K562 (cell line): ENCODE measurements around the gene PAPSS2. TPM values are rescaled to one million over a fixed set of nuclear protein-coding genes. Genes with fewer than 3 reads are reported as not detected.
"Not testable (repeated sequence)": the region's sequence is repeated elsewhere in the genome, so short reads cannot be mapped to it uniquely, and the experiment has no call there.

Experiments used
- ATAC-seq: fragments of 200-7000 bp; cut with Tn5 transposase; 3 replicates; pipeline ENCODE4 v1.9.1; 2020; ENCODE audit warnings: moderate library complexity
- BruUV-seq: library from RNA; stranded (reverse); fragments of 400-500 nt; replicated peaks from 2 replicates; lab custom pipeline; 2021; lab: Mats Ljungman, UMichigan
- CTCF ChIA-PET: fragments of 300-600 bp; formaldehyde crosslinking; extraction: SDS; loops from one replicate; lab custom pipeline; 2021; ENCODE audit warnings: low intra/inter-chr PET ratio; lab: Yijun Ruan, JAX
- POLR2A ChIA-PET: fragments of 300-600, 350-650 bp; sonication (Branson Sonifier 250); formaldehyde crosslinking; extraction: SDS; loops from one replicate; lab custom pipeline; 2021; ENCODE audit warnings: antibody characterized with exemption, inconsistent platforms; lab: Yijun Ruan, JAX
- DNase-seq, 4 experiments: peaks; one replicate each; pipeline versions ENCODE4 v3.0.0 to v3.0.0-alpha.2; 2011 to 2018; ENCODE audit warnings: low spot score in 3 of 4, mixed read lengths in 3 of 4; ENCODE audit errors: extremely low read depth in 1 of 4
- FAIRE-seq: peaks from 2 replicates; lab custom pipeline; 2011; peaks lifted over from hg19 to GRCh38; lab: Jason Lieb, UNC
- H2AFZ ChIP-seq: 2 replicates; pipeline ENCODE4 v1.6.0; 2011; ENCODE audit warnings: low read depth, low read length, control low read depth, inconsistent platforms
- H3K27ac ChIP-seq: fragments of 200-600 bp; 3 replicates; pipeline ENCODE4 v1.8.0; 2011; ENCODE audit warnings: low read depth, mild to moderate bottlenecking, control low read depth, inconsistent platforms, low read length, moderate library complexity, mixed read lengths; ENCODE audit errors: extremely low read depth
- H3K27me3 ChIP-seq, 2 experiments: fragments of 300-600 bp in 1 of 2; 2 replicates in 1 of 2; 3 replicates in 1 of 2; pipeline versions ENCODE4 v1.6.0 to v1.8.0; 2011; ENCODE audit warnings: inconsistent platforms in 2 of 2, low read length in 2 of 2, mild to moderate bottlenecking in 1 of 2, mixed read lengths in 1 of 2, moderate library complexity in 1 of 2; ENCODE audit not compliant: control insufficient read depth in 2 of 2, insufficient read depth in 2 of 2
- H3K36me3 ChIP-seq: fragments of 300-600 bp; 3 replicates; pipeline ENCODE4 v1.8.0; 2011; ENCODE audit warnings: mild to moderate bottlenecking, low read length, inconsistent platforms; ENCODE audit not compliant: control insufficient read depth, insufficient read depth
- H3K4me1 ChIP-seq, 2 experiments: fragments of 200-600 bp in 1 of 2; replicated peaks in 1 of 2; 2 replicates in 1 of 2; 3 replicates in 1 of 2; pipeline versions ENCODE4 v1.5.1 to v1.8.0; 2011; ENCODE audit warnings: inconsistent platforms in 2 of 2, low read length in 2 of 2, mild to moderate bottlenecking in 1 of 2, mixed read lengths in 1 of 2, moderate library complexity in 1 of 2; ENCODE audit not compliant: control insufficient read depth in 2 of 2, insufficient read depth in 2 of 2
- H3K4me2 ChIP-seq: 2 replicates; pipeline ENCODE4 v1.6.1; 2011; ENCODE audit warnings: low read length, control low read depth, inconsistent platforms, mixed read lengths; ENCODE audit not compliant: insufficient read depth
- H3K4me3 ChIP-seq: fragments of 200-600 bp; sonication (generic), shearing (Covaris generic); 2 replicates; pipeline ENCODE4 v1.5.1; 2016; ENCODE audit warnings: control low read depth, inconsistent platforms
- H3K79me2 ChIP-seq: fragments of 200-600 bp; 3 replicates; pipeline ENCODE4 v1.8.0; 2011; ENCODE audit warnings: low read length, inconsistent platforms; ENCODE audit not compliant: control insufficient read depth, insufficient read depth
- H3K9ac ChIP-seq, 2 experiments: 2 replicates each; pipeline versions ENCODE4 v1.6.0 to v1.6.1; 2011; ENCODE audit warnings: low read depth in 2 of 2, low read length in 2 of 2, control low read depth in 1 of 2, inconsistent platforms in 1 of 2, mild to moderate bottlenecking in 1 of 2, mixed read lengths in 1 of 2; ENCODE audit not compliant: insufficient read depth in 1 of 2
- H3K9me1 ChIP-seq: one replicate; pipeline ENCODE4 v1.6.0; 2011; ENCODE audit warnings: inconsistent platforms, mild to moderate bottlenecking, low read length, moderate library complexity; ENCODE audit not compliant: control insufficient read depth, insufficient read depth
- H3K9me3 ChIP-seq: replicated peaks from 2 replicates; pipeline ENCODE4 v1.5.1; 2011; ENCODE audit warnings: low read depth, low read length, inconsistent platforms; ENCODE audit not compliant: control insufficient read depth, insufficient read depth
- H4K20me1 ChIP-seq: replicated peaks from 2 replicates; pipeline ENCODE4 v1.6.1; 2011; ENCODE audit warnings: low read length, inconsistent platforms, mixed read lengths; ENCODE audit not compliant: control insufficient read depth, insufficient read depth
- CEBPB ChIP-seq: fragments of 450-650 bp; IDR thresholded peaks from 2 replicates; pipeline ENCODE4 v1.6.1; 2016; ENCODE audit warnings: missing genetic modification characterization, missing compliant biosample characterization
- CEBPG ChIP-seq, 3 experiments: fragments of 200-800 bp in 1 of 3; sonication (Bioruptor generic) in 1 of 3; sonication (generic) in 1 of 3; formaldehyde crosslinking in 1 of 3; IDR thresholded peaks in 2 of 3; conservative IDR thresholded peaks in 1 of 3; 2 replicates each; pipeline versions ENCODE4 v1.6.1 to v1.8.0; 2016 to 2022; ENCODE audit warnings: missing compliant biosample characterization in 2 of 3, missing genetic modification characterization in 2 of 3, mild to moderate bottlenecking in 1 of 3, missing genetic modification reagents in 1 of 3
- POLR2AphosphoS2 ChIP-seq: IDR thresholded peaks from 2 replicates; pipeline ENCODE4 v1.6.1; 2012; ENCODE audit warnings: low read length, improper control_type of control experiment
- WGBS: fragments of 100-300 bp; shearing (Covaris generic); methylation state at CpG from one replicate; pipeline ENCODE4 v1.1.6; 2016; ENCODE audit warnings: low coverage, mixed read lengths; ENCODE audit not compliant: insufficient coverage; ENCODE audit errors: missing lambda C conversion rate; 5-methylcytosine and 5-hydroxymethylcytosine counted together
- in situ Hi-C: fragments of 300-500 bp; cut with MboI; formaldehyde crosslinking; loops from 4 replicates; pipeline ENCODE4 v1.15.0; 2018; ENCODE audit warnings: inconsistent platforms, mixed read lengths
- intact Hi-C: fragments of 100-400 bp; cut with micrococcal nuclease; formaldehyde crosslinking; loops from 2 replicates; pipeline ENCODE4 v1.14.2; 2022
- polyA plus RNA-seq, 8 experiments: library from polyadenylated mRNA; depleted of rRNA in 4 of 8; stranded (reverse) in 5 of 8; unstranded in 3 of 8; fragments of >200 nt; fragmentation: Nextera tagmentation in 2 of 8; fragmentation: Illumina TruSeq in 1 of 8; extraction: Ambion mirVana in 2 of 8; extraction: Trizol in 1 of 8; gene quantifications; 2 replicates each; pipeline versions ENCODE4 v1.2.1 to v1.2.3, GENCODE V29; 2011 to 2014; ENCODE audit warnings: inconsistent platforms in 1 of 8, missing spikeins in 1 of 8
- total RNA-seq, 7 experiments: library from RNA; depleted of rRNA in 6 of 7; stranded (reverse); fragments of >200 nt in 6 of 7; fragmentation: Illumina TruSeq in 2 of 7; extraction: Trizol in 2 of 7; gene quantifications; 2 replicates each; pipeline versions ENCODE4 v1.2.1 to v1.2.3, GENCODE V29; 2011 to 2021; ENCODE audit warnings: low replicate concordance in 1 of 7
- TF ChIP-seq, protein P1 (sequence below), 2 experiments: fragments of 450-650 bp in 1 of 2; sonication (generic) in 1 of 2; formaldehyde crosslinking in 1 of 2; IDR thresholded peaks in 1 of 2; conservative IDR thresholded peaks in 1 of 2; 2 replicates each; pipeline versions ENCODE4 v1.6.1 to v1.8.1; 2016 to 2023; ENCODE audit warnings: mild to moderate bottlenecking in 2 of 2, moderate library complexity in 2 of 2, inconsistent platforms in 1 of 2, missing genetic modification reagents in 1 of 2

The PAPSS2 gene
- total and polyA plus RNA-seq, 9 of the 15 experiments (the other 6 are each of a cell fraction or from before 2014, with no cell fraction given) = 0.01 to 0.29 TPM; not detected in 7

DNA sequence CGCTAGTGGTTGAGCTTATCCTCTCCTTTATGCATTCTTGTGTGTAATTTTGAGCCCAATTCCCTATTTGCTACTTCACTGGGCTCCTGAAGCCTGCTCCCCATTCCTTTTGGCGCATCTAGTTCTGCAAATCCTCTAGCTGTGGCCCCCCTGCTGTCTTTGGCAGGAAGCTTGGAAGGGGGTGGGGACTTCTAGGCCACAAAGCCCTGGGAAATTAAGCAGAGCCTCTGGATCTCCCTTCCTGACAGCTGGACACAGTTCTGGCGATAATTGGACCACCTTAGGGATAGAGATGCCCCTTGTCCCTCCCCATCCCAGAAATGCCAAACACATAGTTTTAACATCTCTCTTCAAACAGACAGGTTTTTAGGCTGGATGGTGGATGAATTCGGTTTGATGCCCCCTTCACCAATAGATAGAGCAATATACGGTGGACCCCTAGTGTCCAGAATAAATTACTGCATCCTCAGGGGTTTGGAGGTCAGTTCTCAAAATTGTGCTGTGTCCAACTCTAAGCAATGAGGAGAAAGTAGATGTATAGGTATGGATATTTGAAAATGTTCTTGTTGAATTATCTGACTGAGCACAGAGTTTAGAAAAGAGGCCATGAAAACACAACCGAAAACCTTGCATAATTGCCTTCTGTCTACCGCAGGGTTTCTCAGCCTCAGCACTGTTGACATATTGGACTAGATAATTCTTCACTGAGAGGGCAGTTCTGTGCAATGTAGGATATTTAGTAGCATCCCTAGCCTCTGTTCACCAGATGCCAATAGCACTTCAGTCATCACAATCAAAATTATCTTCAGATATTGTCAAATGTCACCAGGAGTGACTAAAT, 75.5 kb downstream of the PAPSS2 start (continued):
- no peak for TF ChIP-seq POLR2AphosphoS2

DNA sequence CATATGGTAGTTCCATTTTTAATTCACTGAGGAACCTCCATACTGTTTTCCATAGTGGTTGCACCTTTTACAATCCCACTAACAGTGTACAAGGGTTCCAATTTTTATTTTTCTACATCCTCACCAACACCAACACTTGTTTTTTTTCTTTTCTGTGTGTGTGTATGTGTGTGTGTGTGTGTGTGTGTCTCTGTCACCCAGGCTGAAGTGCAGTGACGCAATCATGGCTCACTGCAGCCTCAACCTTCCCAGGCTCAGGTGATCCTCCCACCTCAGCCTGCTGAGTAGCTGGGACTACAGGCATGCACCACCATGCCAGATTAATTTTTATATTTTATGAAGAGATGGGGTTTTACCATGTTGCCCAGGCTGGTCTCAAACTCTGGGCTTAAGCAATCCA, 78.6 kb downstream of the PAPSS2 start:
- POLR2A ChIA-PET = not testable (repeated sequence)

More for the DNA sequence above, 78.6 kb downstream of the PAPSS2 start:
- H3K36me3 ChIP-seq; in situ Hi-C loops; H3K27me3 ChIP-seq; H2AFZ ChIP-seq; H3K4me2 ChIP-seq; H3K27ac ChIP-seq; DNase-seq; H3K4me3 ChIP-seq; FAIRE-seq; H3K4me1 ChIP-seq; H3K9ac ChIP-seq; ATAC-seq; H3K9me1 ChIP-seq; H3K9me3 ChIP-seq; BruUV-seq; H4K20me1 ChIP-seq; H3K79me2 ChIP-seq; TF ChIP-seq CEBPG (CRISPR knock-in tag; IDR thresholded peaks at IDR 0.05): not testable (repeated sequence)
- peak; percentile 30 to 47; a peak in 1 of 4 replicates for TF ChIP-seq CEBPG (tag; conservative IDR thresholded peaks at IDR 0.05 in 1 of 2, IDR thresholded peaks at IDR 0.05 in 1 of 2)
- TF ChIP-seq CEBPB = peak; percentile 69
- TF ChIP-seq, protein P1, sequence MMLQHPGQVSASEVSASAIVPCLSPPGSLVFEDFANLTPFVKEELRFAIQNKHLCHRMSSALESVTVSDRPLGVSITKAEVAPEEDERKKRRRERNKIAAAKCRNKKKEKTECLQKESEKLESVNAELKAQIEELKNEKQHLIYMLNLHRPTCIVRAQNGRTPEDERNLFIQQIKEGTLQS (IDR thresholded peaks at IDR 0.05) = peak; percentile 72
- TF ChIP-seq, protein P1 (CRISPR knock-in tag; conservative IDR thresholded peaks at IDR 0.05) = not testable (repeated sequence)
- WGBS = 0% methylated on average over 1 of the region's 1 CpG
- intact Hi-C loops = loop anchor here (10.0 kb wide), 1 partner anchor 203 kb away; no protein-coding TSS in a partner anchor
- CTCF ChIA-PET = interaction anchor here (0.7 kb wide), 1 partner anchor 20 kb away, joined by 3 read pairs; no protein-coding TSS in a partner anchor
